H9 (cell line): ENCODE data around the gene NDST1. TPM values are rescaled to one million over a fixed set of nuclear protein-coding genes. Genes with fewer than 3 reads are reported as not detected.

Experiments used
- DNase-seq: peaks from one replicate; pipeline ENCODE4 v3.0.0-alpha.2; 2017
- H2AFZ ChIP-seq: one replicate; pipeline ENCODE4 v1.6.1; 2013; ENCODE audit warnings: mild to moderate bottlenecking, low read length, control low read depth, moderate library complexity
- H2AK5ac ChIP-seq: 2 replicates; pipeline ENCODE4 v1.6.1; 2013; ENCODE audit warnings: low read length, control low read depth, mixed read lengths; ENCODE audit not compliant: insufficient read length
- H2BK120ac ChIP-seq: one replicate; pipeline ENCODE4 v1.6.1; 2013; ENCODE audit warnings: low read depth, mild to moderate bottlenecking, low read length, control low read depth, inconsistent platforms; ENCODE audit not compliant: poor library complexity, severe bottlenecking
- H2BK12ac ChIP-seq: 2 replicates; pipeline ENCODE4 v1.6.1; 2013; ENCODE audit warnings: low read length, control low read depth, mixed read lengths, low read depth; ENCODE audit not compliant: insufficient read length
- H2BK15ac ChIP-seq: 2 replicates; pipeline ENCODE4 v1.6.1; 2013; ENCODE audit warnings: low read depth, low read length, control low read depth
- H2BK20ac ChIP-seq: one replicate; pipeline ENCODE4 v1.6.1; 2013; ENCODE audit warnings: low read depth, mild to moderate bottlenecking, low read length, control low read depth, inconsistent platforms; ENCODE audit not compliant: poor library complexity, severe bottlenecking
- H2BK5ac ChIP-seq: 2 replicates; pipeline ENCODE4 v1.6.1; 2013; ENCODE audit warnings: low read length, control low read depth, mixed read lengths; ENCODE audit not compliant: insufficient read length
- H3K14ac ChIP-seq: 2 replicates; pipeline ENCODE4 v1.6.1; 2013; ENCODE audit warnings: low read length, control low read depth; ENCODE audit not compliant: insufficient read depth
- H3K18ac ChIP-seq: 2 replicates; pipeline ENCODE4 v1.6.1; 2013; ENCODE audit warnings: low read depth, mild to moderate bottlenecking, mixed read lengths, low read length, control low read depth; ENCODE audit not compliant: insufficient read length
- H3K23ac ChIP-seq: 2 replicates; pipeline ENCODE4 v1.6.1; 2013; ENCODE audit warnings: low read length, control low read depth, mixed read lengths, low read depth; ENCODE audit not compliant: insufficient read length
- H3K23me2 ChIP-seq: 2 replicates; pipeline ENCODE4 v1.6.1; 2013; ENCODE audit warnings: low read depth, mild to moderate bottlenecking, mixed read lengths, low read length, control low read depth; ENCODE audit not compliant: insufficient read length, poor library complexity, severe bottlenecking
- H3K27ac ChIP-seq: 2 replicates; pipeline ENCODE4 v1.5.1; 2013; ENCODE audit warnings: low read length, control low read depth, mixed read lengths, low read depth; ENCODE audit not compliant: insufficient read length
- H3K27me3 ChIP-seq: 2 replicates; pipeline ENCODE4 v1.6.1; 2013; ENCODE audit warnings: low read length, control low read depth, inconsistent platforms; ENCODE audit not compliant: insufficient read depth
- H3K4ac ChIP-seq: 2 replicates; pipeline ENCODE4 v1.6.1; 2013; ENCODE audit warnings: low read depth, mild to moderate bottlenecking, control low read depth, inconsistent platforms, low read length, moderate library complexity
- H3K4me1 ChIP-seq: 2 replicates; pipeline ENCODE4 v1.6.1; 2013; ENCODE audit warnings: low read length, control low read depth, inconsistent platforms; ENCODE audit not compliant: insufficient read depth
- H3K4me2 ChIP-seq: 2 replicates; pipeline ENCODE4 v1.6.1; 2013; ENCODE audit warnings: low read length, control low read depth, mixed read lengths; ENCODE audit not compliant: insufficient read length, insufficient read depth
- H3K56ac ChIP-seq: 2 replicates; pipeline ENCODE4 v1.6.1; 2013; ENCODE audit warnings: low read depth, mild to moderate bottlenecking, mixed read lengths, low read length, control low read depth; ENCODE audit not compliant: insufficient read length
- H3K79me1 ChIP-seq: 2 replicates; pipeline ENCODE4 v1.6.1; 2013; ENCODE audit warnings: low read depth, mild to moderate bottlenecking, moderate library complexity, low read length, control low read depth, inconsistent platforms; ENCODE audit not compliant: insufficient read depth, poor library complexity, severe bottlenecking
- H3K79me2 ChIP-seq: 2 replicates; pipeline ENCODE4 v1.6.1; 2013; ENCODE audit warnings: low read length, control low read depth, inconsistent platforms; ENCODE audit not compliant: insufficient read depth
- H3K9ac ChIP-seq: 2 replicates; pipeline ENCODE4 v1.6.1; 2013; ENCODE audit warnings: low read length, control low read depth, mixed read lengths; ENCODE audit not compliant: insufficient read length; ENCODE audit errors: extremely low read depth
- H3K9me3 ChIP-seq: one replicate; pipeline ENCODE4 v1.6.1; 2013; ENCODE audit warnings: low read depth, low read length, inconsistent platforms; ENCODE audit not compliant: control insufficient read depth
- H3T11ph ChIP-seq: one replicate; pipeline ENCODE4 v1.6.1; 2013; ENCODE audit warnings: mild to moderate bottlenecking, low read length, control low read depth, inconsistent platforms
- H4K20me1 ChIP-seq: one replicate; pipeline ENCODE4 v1.6.1; 2013; ENCODE audit not compliant: control insufficient read depth, insufficient read length, insufficient read depth
- H4K5ac ChIP-seq: 2 replicates; pipeline ENCODE4 v1.6.1; 2013; ENCODE audit warnings: low read depth, mild to moderate bottlenecking, mixed read lengths, low read length, control low read depth; ENCODE audit not compliant: insufficient read length
- H4K8ac ChIP-seq: replicated peaks from 2 replicates; pipeline ENCODE4 v1.6.1; 2013; ENCODE audit warnings: low read length, control low read depth, mixed read lengths, low read depth; ENCODE audit not compliant: insufficient read length
- H4K91ac ChIP-seq: 2 replicates; pipeline ENCODE4 v1.6.1; 2013; ENCODE audit warnings: low read depth, mild to moderate bottlenecking, moderate library complexity, mixed read lengths, low read length, control low read depth; ENCODE audit not compliant: insufficient read length
- H3K27ac Mint-ChIP-seq, 3 experiments: 2 replicates in 2 of 3; 3 replicates in 1 of 3; pipeline ENCODE4 v1.8.0; 2020 to 2021; ENCODE audit warnings: mixed read lengths in 3 of 3, mild to moderate bottlenecking in 1 of 3, moderate library complexity in 1 of 3
- H3K27me3 Mint-ChIP-seq: 2 replicates; pipeline ENCODE4 v1.8.0; 2021; ENCODE audit warnings: low read depth, mild to moderate bottlenecking, moderate library complexity, mixed read lengths
- H3K36me3 Mint-ChIP-seq, 3 experiments: 2 replicates in 2 of 3; 3 replicates in 1 of 3; pipeline ENCODE4 v1.8.0; 2020 to 2021; ENCODE audit warnings: low read depth in 3 of 3, mixed read lengths in 3 of 3; ENCODE audit not compliant: insufficient read depth in 1 of 3
- H3K4me1 Mint-ChIP-seq, 2 experiments: 2 replicates each; pipeline ENCODE4 v1.8.0; 2020; ENCODE audit warnings: mixed read lengths in 2 of 2
- H3K4me3 Mint-ChIP-seq, 2 experiments: 2 replicates in 1 of 2; 3 replicates in 1 of 2; pipeline ENCODE4 v1.8.0; 2020 to 2021; ENCODE audit warnings: mild to moderate bottlenecking in 2 of 2, mixed read lengths in 2 of 2, moderate library complexity in 1 of 2
- H3K9me3 Mint-ChIP-seq, 2 experiments: 2 replicates in 1 of 2; 3 replicates in 1 of 2; pipeline ENCODE4 v1.8.0; 2020; ENCODE audit warnings: mild to moderate bottlenecking in 2 of 2, mixed read lengths in 2 of 2, moderate library complexity in 1 of 2
- CTCF ChIP-seq: fragments of 200-600 bp; sonication (generic); conservative IDR thresholded peaks from 3 replicates; pipeline ENCODE4 v1.8.0; 2021; ENCODE audit warnings: antibody characterized with exemption, mild to moderate bottlenecking
- total RNA-seq: library from RNA; stranded (reverse); gene quantifications from 2 replicates; pipeline ENCODE4 v1.2.1, GENCODE V29; 2021

Gene NDST1
- total RNA-seq, 1 experiment from 2014 or later, result 65.5 TPM

- Histone ChIP-seq H3T11ph (no peak overlapping the region), H4K20me1 (peaks cover 4% of the 10 kb centered on the region), H4K8ac (no peak overlapping the region), H3K27me3 (no peaks in the 10 kb centered on the region), H2BK12ac (no peak overlapping the region), H2BK15ac (no peak overlapping the region), H2BK20ac (no peak overlapping the region), H4K5ac (no peak overlapping the region), H2BK5ac (no peak overlapping the region), H2AFZ (no peak overlapping the region), H3K23me2 (no peaks in the 10 kb centered on the region), H3K14ac (no peak overlapping the region), H3K23ac (no peak overlapping the region), H3K18ac (no peak overlapping the region), H3K9ac (no peak overlapping the region), H3K4me1 (no peaks in the 10 kb centered on the region), H3K56ac (no peak overlapping the region), H3K79me1 (no peaks in the 10 kb centered on the region), H3K4me2 (no peak overlapping the region), H4K91ac (no peak overlapping the region), H3K9me3 (no peaks in the 10 kb centered on the region), H3K79me2 (no peaks in the 10 kb centered on the region), H3K27ac (no peak overlapping the region), H2AK5ac (no peak overlapping the region), H2BK120ac (no peak overlapping the region), H3K4ac (no peak overlapping the region)
- no peak for DNase-seq
- Mint-ChIP-seq H3K4me1 (peaks cover 11 to 15% of the 10 kb centered on the region in 2 experiments), H3K27me3 (no peaks in the 10 kb centered on the region), H3K9me3 (no peaks in the 10 kb centered on the region), H3K27ac (no peak overlapping the region), H3K4me3 (no peak overlapping the region), H3K36me3 (no peaks in the 10 kb centered on the region)
- no peak for TF ChIP-seq CTCF
Measured at GRCh38 chr5:150587016-150587415, 79.1 kb downstream of the NDST1 start.
